B cell (primary cell): ENCODE measurements around the gene NLGN4X. TPM values are rescaled to one million over a fixed set of nuclear protein-coding genes. Genes with fewer than 3 reads are reported as not detected.

Experiments
- ATAC-seq: fragments of 200-7000 bp; cut with Tn5 transposase; one replicate; pipeline ENCODE4 v1.10.0; 2021; ENCODE audit warnings: low read depth, mild to moderate bottlenecking, moderate number of reproducible peaks, moderate library complexity
- CTCF ChIA-PET: fragments of 350-600 bp; sonication (Branson Sonifier 250); formaldehyde crosslinking; loops from one replicate; lab custom pipeline; 2021; ENCODE audit warnings: antibody characterized with exemption, inconsistent platforms; lab: Charles Lee
- POLR2A ChIA-PET: fragments of 350-600 bp; sonication (Branson Sonifier 250); formaldehyde crosslinking; loops from one replicate; lab custom pipeline; 2021; ENCODE audit warnings: antibody characterized with exemption; lab: Charles Lee
- DNase-seq: peaks from one replicate; pipeline ENCODE4 v3.0.0; 2013
- H2AFZ ChIP-seq: 2 replicates; pipeline ENCODE4 v1.6.1; 2012; ENCODE audit warnings: mild to moderate bottlenecking, low read depth, low read length; ENCODE audit not compliant: insufficient read depth, poor library complexity, severe bottlenecking
- H3K27ac ChIP-seq, 2 donors: 1 replicate in 1 of 2; 2 replicates in 1 of 2; pipeline ENCODE4 v1.5.1; 2012 to 2013; ENCODE audit warnings: low read length in 2 of 2, mild to moderate bottlenecking in 2 of 2, moderate library complexity in 1 of 2
- H3K27me3 ChIP-seq, 4 experiments: fragments of 200-600 bp in 1 of 4; sonication (generic) in 1 of 4; replicated peaks in 1 of 4; 1 replicate in 2 of 4; 2 replicates in 2 of 4; pipeline versions ENCODE4 v1.6.1 to v1.7.0; 2013 to 2016; ENCODE audit warnings: low read length in 3 of 4, mild to moderate bottlenecking in 2 of 4, mixed read lengths in 1 of 4, moderate library complexity in 1 of 4; ENCODE audit not compliant: insufficient read depth in 4 of 4, control insufficient read depth in 3 of 4; ENCODE audit errors: control extremely low read depth in 1 of 4
- H3K36me3 ChIP-seq, 2 experiments: replicated peaks in 1 of 2; 1 replicate in 1 of 2; 2 replicates in 1 of 2; pipeline versions ENCODE4 v1.6.1 to v1.7.1; 2013; ENCODE audit warnings: low read length in 1 of 2; ENCODE audit not compliant: insufficient read depth in 2 of 2, control insufficient read depth in 1 of 2; ENCODE audit errors: control extremely low read depth in 1 of 2, extremely low read depth in 1 of 2
- H3K4me1 ChIP-seq, 2 donors: fragments of 200-600 bp in 1 of 2; sonication (generic) in 1 of 2; 1 replicate in 1 of 2; 2 replicates in 1 of 2; pipeline versions ENCODE4 v1.5.1 to v1.6.1; 2013 to 2017; ENCODE audit warnings: low read length in 2 of 2; ENCODE audit not compliant: control insufficient read depth in 2 of 2, insufficient read depth in 2 of 2
- H3K4me2 ChIP-seq: replicated peaks from 2 replicates; pipeline ENCODE3; 2012; ENCODE audit warnings: mild to moderate bottlenecking, low read depth, low read length; ENCODE audit not compliant: poor library complexity, severe bottlenecking
- H3K4me3 ChIP-seq, 5 experiments: fragments of 200-600 bp in 1 of 5; sonication (generic) in 1 of 5; 1 replicate in 3 of 5; 2 replicates in 2 of 5; pipeline versions ENCODE4 v1.5.1 to v1.7.0; 2011 to 2016; ENCODE audit warnings: low read length in 4 of 5, mild to moderate bottlenecking in 4 of 5, low read depth in 2 of 5, control low read depth in 1 of 5, moderate library complexity in 1 of 5; ENCODE audit not compliant: insufficient read depth in 1 of 5; ENCODE audit errors: control extremely low read depth in 1 of 5, extremely low read depth in 1 of 5
- H3K79me2 ChIP-seq: fragments of 200-600 bp; sonication (generic); one replicate; pipeline ENCODE4 v1.6.0; 2016; ENCODE audit warnings: low read length; ENCODE audit not compliant: control insufficient read depth, insufficient read depth
- H3K9ac ChIP-seq: fragments of 200-600 bp; sonication (generic); 2 replicates; pipeline ENCODE4 v1.6.1; 2017; ENCODE audit warnings: mild to moderate bottlenecking, low read length, moderate library complexity
- H3K9me3 ChIP-seq, 3 donors: one replicate each; pipeline versions ENCODE4 v1.6.1 to v1.7.1; 2013; ENCODE audit warnings: low read length in 2 of 3; ENCODE audit not compliant: control insufficient read depth in 2 of 3, insufficient read depth in 1 of 3; ENCODE audit errors: control extremely low read depth in 1 of 3
- H4K20me1 ChIP-seq: 2 replicates; pipeline ENCODE4 v1.6.0; 2012; ENCODE audit warnings: mild to moderate bottlenecking, low read length; ENCODE audit not compliant: insufficient read depth, control insufficient read depth, poor library complexity, severe bottlenecking
- H3K27ac Mint-ChIP-seq: one replicate; pipeline ENCODE4 v1.8.0; 2021; ENCODE audit warnings: mixed read lengths
- H3K27me3 Mint-ChIP-seq: one replicate; pipeline ENCODE4 v1.8.0; 2021; ENCODE audit warnings: mixed read lengths
- H3K4me1 Mint-ChIP-seq: one replicate; pipeline ENCODE4 v1.8.0; 2021; ENCODE audit warnings: mixed read lengths
- H3K4me3 Mint-ChIP-seq: one replicate; pipeline ENCODE4 v1.8.0; 2021; ENCODE audit warnings: mixed read lengths
- H3K9me3 Mint-ChIP-seq: one replicate; pipeline ENCODE4 v1.8.0; 2022; ENCODE audit warnings: mixed read lengths; ENCODE audit not compliant: insufficient read depth
- CTCF ChIP-seq: fragments of 200-600 bp; IDR thresholded peaks from one replicate; pipeline ENCODE4 v1.8.0; 2022; ENCODE audit warnings: antibody characterized with exemption, mild to moderate bottlenecking
- EZH2 ChIP-seq: IDR thresholded peaks from 2 replicates; pipeline ENCODE4 v1.6.1; 2012; ENCODE audit warnings: borderline replicate concordance, low read depth, mild to moderate bottlenecking, moderate library complexity, low read length; ENCODE audit not compliant: insufficient read depth, poor library complexity, severe bottlenecking
- WGBS: methylation state at CpG from one replicate; pipeline ENCODE4 v1.1.5; 2013; ENCODE audit warnings: missing lambda C conversion rate; ENCODE audit not compliant: insufficient coverage; 5-methylcytosine and 5-hydroxymethylcytosine counted together
- intact Hi-C: fragments of 100-400 bp; cut with micrococcal nuclease; formaldehyde crosslinking; loops from one replicate; pipeline ENCODE4 v1.10.0; 2022
- polyA plus RNA-seq: library from polyadenylated mRNA; depleted of rRNA; stranded (reverse); fragments of >200 nt; gene quantifications from 2 replicates; pipeline ENCODE4 v1.2.3, GENCODE V29; 2012
- total RNA-seq, 2 donors: library from RNA; stranded (reverse); fragments of 120-200 nt in 1 of 2; gene quantifications; 1 replicate in 1 of 2; 2 replicates in 1 of 2; pipeline versions ENCODE4 v1.2.3 to v1.2.4, GENCODE V29; 2013 to 2022

Gene NLGN4X
- total and polyA plus RNA-seq, 2 donors (not counting 1 experiment from before 2014, with no cell fraction given), result 0.09 to 0.34 TPM

DNA sequence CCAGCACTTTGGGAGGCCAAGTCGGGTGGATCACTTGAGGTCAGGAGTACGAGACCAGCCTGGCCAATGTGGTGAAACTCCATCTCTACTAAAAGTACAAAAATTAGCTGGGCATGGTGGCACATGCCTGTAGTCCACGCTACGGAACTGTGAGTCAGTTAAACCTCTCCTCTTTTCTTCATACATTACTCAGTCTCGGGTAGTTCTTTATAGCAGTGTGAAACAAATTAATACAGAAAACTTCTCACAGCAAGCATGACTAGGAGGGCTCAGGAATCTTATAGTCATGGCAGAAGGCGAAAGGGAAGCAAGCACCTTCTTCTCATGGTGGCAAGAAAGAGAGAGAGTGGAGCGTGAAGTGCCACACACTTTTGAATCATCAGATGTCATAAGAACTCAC is 358.9 kb downstream of the NLGN4X start:
- no peak overlapping the region for H3K4me3 ChIP-seq
- H3K9me3 Mint-ChIP-seq, result peaks cover 2% of the 10 kb centered on the region
- H3K36me3 ChIP-seq, result no peaks in the 10 kb centered on the region
- no peaks in the 10 kb centered on the region for H3K27me3 ChIP-seq
- no peaks in the 10 kb centered on the region for H3K9me3 ChIP-seq
- no peak overlapping the region for H3K4me2 ChIP-seq
- POLR2A ChIA-PET, result no interaction called here
- intact Hi-C loops, result no loop called here
- no peaks in the 10 kb centered on the region for H4K20me1 ChIP-seq
- H3K27me3 Mint-ChIP-seq, result no peaks in the 10 kb centered on the region
- H3K9ac ChIP-seq, result no peak overlapping the region
- no peaks in the 10 kb centered on the region for H3K79me2 ChIP-seq
- no peaks in the 10 kb centered on the region for H3K4me1 ChIP-seq
- no peaks in the 10 kb centered on the region for H3K4me1 Mint-ChIP-seq
- TF ChIP-seq CTCF (no peak), EZH2 (no peak)
- DNase-seq, result no peak
- H3K27ac Mint-ChIP-seq, result no peak overlapping the region
- no peak overlapping the region for H3K4me3 Mint-ChIP-seq
- CTCF ChIA-PET, result no interaction called here
- no peak overlapping the region for H3K27ac ChIP-seq
- WGBS, result 90% methylated on average over 2 of the region's 7 CpGs
- no peak overlapping the region for H2AFZ ChIP-seq
- ATAC-seq, result no peak

DNA sequence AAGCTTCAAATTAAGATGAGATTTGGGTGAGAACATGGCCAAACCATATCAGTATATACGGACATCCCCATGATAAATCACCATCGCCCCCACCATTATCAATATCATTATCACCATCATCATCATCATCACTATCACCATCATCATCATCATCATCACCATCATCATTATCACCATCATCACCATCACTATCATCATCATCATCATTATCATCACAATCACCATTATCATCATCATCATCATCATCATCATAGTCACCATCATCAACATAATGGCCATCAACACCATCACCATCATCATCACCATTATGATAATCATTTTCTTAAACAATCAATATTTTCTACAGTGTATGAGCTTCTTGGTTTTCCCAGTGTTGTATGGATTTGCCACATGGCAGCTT is 360.9 kb downstream of the NLGN4X start:
- H3K4me3 ChIP-seq, result no peak overlapping the region
- H3K9ac ChIP-seq, result no peak overlapping the region
- H3K27me3 Mint-ChIP-seq, result no peaks in the 10 kb centered on the region
- no peaks in the 10 kb centered on the region for H3K4me1 ChIP-seq
- no peaks in the 10 kb centered on the region for H3K27me3 ChIP-seq
- POLR2A ChIA-PET, result no interaction called here
- intact Hi-C loops, result no loop called here
- DNase-seq (no peak), ATAC-seq (no peak)
- H3K36me3 ChIP-seq, result no peaks in the 10 kb centered on the region
- no peak for TF ChIP-seq EZH2
- no peak overlapping the region for H3K27ac ChIP-seq
- H3K4me1 Mint-ChIP-seq, result no peaks in the 10 kb centered on the region
- H3K27ac Mint-ChIP-seq, result no peak overlapping the region
- H3K9me3 ChIP-seq, result no peaks in the 10 kb centered on the region
- CTCF ChIA-PET, result no interaction called here
- H3K4me2 ChIP-seq, result no peak overlapping the region
- H2AFZ ChIP-seq, result no peak overlapping the region
- no peaks in the 10 kb centered on the region for H3K79me2 ChIP-seq
- H3K9me3 Mint-ChIP-seq, result peaks cover 2% of the 10 kb centered on the region
- no peak overlapping the region for H3K4me3 Mint-ChIP-seq
- no peaks in the 10 kb centered on the region for H4K20me1 ChIP-seq
- no CpG with 5 or more reads among the region's 2 CpGs for WGBS
